ENCODE data around the gene TTC13.

The TTC13 gene

GRCh38 chr1:230858918-230859729 is 119.5 kb downstream of the TTC13 start:
- no peak overlapping the region for H3K4me3 ChIP-seq (ENCODE audit: low read depth, low read length)
- no peak for DNase-seq (ENCODE audit: low read depth)

GRCh38 chr1:230858236-230858820 is 120.3 kb downstream of the TTC13 start:
- TF ChIP-seq CTCF (IDR thresholded peaks at IDR 0.05; ENCODE audit: control insufficient read depth, extremely low read depth, insufficient read depth), result no peak
- no peak overlapping the region for H3K4me3 ChIP-seq (ENCODE audit: low read depth, low read length)
- DNase-seq (ENCODE audit: low read depth), result no peak

More at GRCh38 chr1:230858918-230859729, 119.5 kb downstream of the TTC13 start:
- no peak for TF ChIP-seq CTCF (IDR thresholded peaks at IDR 0.05; ENCODE audit: control insufficient read depth, extremely low read depth, insufficient read depth)

GRCh38 chr1:230857822-230858221 is 120.8 kb downstream of the TTC13 start:
- H3K4me3 ChIP-seq (ENCODE audit: low read depth, low read length), result no peak overlapping the region
- TF ChIP-seq CTCF (IDR thresholded peaks at IDR 0.05; ENCODE audit: control insufficient read depth, extremely low read depth, insufficient read depth), result no peak
- no peak for DNase-seq (ENCODE audit: low read depth)

- no peak for DNase-seq (ENCODE audit: low read depth)
- no peak overlapping the region for H3K4me3 ChIP-seq (ENCODE audit: low read depth, low read length)
- no peak for TF ChIP-seq CTCF (IDR thresholded peaks at IDR 0.05; ENCODE audit: control insufficient read depth, extremely low read depth, insufficient read depth)
These were observed 121.6 kb downstream of the TTC13 start for GRCh38 chr1:230857077-230857476.

Measured in LNCaP clone FGC (cell line).